Dedifferentiated amniotic fluid mesenchymal stem cell (primary cell): Measurements from ENCODE around the gene SOS1.

Experiments used
- DNase-seq: peaks from one replicate; pipeline ENCODE4 v3.0.0-alpha.2; 2016; ENCODE audit errors: extremely low spot score

SOS1 gene

DNA sequence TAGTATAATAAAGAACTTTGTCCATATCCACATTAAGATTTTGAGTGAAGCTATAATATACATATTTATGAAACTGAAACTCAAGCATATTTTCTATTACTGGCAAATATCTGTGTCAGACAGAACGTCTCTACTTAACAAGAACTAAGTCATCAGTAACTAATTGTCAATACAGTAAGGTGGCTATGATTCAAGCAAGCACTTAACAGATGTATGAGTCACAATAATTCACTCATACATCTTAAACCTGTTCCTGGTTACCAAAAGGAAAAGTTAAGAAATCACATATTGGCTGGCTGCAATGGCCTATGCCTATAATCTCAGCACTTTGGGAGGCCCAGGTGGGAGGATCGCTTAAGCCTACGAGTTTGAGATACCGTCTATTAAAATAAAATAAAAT lies 96.0 kb downstream of the SOS1 start:
- DNase-seq: no peak

DNA sequence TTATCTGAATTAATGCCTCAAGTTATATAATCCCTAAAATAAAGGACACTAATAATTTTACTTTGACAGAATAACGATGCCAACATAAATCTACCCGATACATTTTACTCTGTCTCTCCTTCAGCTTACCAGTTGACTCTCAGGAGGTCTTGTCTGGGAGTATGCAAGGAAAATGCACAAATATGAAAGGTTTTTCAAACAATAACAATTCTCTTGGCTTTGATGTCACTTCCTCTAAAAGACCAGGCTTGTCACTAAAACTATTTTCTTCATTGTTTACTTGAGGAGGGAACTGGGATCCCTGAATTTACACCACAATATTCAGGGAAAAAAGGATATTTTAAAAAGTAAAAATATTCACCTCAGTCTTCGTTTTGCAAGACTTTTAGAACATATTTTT lies 97.2 kb downstream of the SOS1 start:
- DNase-seq: no peak

DNA sequence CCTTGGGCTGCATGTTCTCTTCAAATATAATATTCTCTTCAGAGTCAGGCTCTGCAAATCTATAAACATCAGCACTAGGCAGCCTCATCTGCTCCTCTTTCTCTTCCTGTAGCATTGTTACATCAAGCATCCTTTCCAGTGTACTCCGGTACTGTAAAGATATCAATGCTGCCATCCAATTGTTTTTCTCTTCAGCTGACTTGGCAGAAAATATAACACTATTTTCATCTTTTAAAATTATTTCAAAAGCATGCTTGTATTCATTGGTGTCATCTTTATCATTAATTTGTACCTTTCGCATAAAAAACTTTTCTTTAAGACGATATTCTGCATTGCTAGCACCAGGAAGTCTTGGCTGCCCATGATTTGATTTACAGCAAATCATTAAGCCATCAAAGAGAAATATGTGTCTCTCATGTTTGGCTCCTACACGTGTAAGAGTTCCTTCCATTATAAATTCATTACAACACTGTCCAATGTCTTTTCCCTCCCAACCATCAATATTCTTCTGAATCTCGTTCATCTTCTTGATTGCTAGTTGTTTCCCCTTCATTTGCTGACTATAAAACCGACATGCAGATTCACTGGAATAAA lies 98.1 kb downstream of the SOS1 start:
- no peak for DNase-seq

DNA sequence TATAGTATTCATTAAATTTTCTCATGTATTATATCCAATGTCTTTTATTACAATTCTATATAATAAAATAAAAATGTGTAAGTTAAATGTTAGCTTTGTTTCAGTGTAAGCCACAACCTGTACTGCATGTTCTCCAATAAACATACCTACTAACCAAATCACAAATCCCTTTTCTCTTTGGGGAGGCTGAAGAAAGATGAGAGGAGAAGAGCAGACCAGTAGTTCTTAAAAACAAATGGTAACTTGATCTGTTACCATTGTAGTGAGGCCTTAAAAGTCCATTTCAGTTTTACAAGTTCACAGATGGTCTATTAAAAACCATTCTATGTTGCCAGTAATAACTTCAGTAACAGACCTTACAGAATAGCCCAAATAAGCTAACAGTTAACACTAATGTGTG lies 100.5 kb downstream of the SOS1 start:
- DNase-seq: no peak

DNA sequence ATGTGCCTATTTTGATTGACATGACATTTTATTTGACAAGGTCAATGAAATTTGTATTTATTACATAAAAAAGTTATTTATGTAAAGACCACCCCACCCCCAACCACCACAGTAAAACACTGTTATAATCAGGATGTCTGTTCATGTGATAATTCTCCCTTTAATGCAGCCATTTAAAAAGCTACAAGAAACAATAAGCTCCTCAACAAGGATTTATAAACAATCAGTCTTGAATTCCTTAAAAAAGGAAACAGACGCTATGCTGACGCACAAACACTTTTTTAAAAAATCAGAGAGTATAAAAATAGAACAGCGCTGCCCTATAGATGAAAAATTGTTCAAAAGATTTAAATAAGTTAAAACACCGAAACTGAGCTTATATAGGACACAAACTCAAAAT lies 102.2 kb downstream of the SOS1 start:
- no peak for DNase-seq

DNA sequence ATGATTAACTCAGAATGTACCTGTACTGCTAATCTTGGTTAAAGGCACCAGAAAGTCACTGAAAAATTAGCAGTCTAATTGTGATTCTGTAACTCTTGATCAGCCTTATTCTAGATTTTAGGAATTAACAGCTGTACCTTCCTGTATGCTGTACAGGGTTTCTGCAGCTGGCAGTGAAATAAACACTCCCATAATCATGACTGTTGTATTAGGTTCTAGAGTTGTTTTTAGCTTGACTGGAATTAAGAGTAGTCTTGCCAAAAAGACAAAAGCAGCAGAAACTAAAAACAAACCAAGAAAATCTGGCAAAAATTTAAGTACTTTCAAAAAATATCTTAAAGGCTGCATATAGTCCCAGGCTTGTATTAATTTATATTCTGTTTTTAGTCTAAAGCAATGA lies 103.5 kb downstream of the SOS1 start:
- no peak for DNase-seq

DNA sequence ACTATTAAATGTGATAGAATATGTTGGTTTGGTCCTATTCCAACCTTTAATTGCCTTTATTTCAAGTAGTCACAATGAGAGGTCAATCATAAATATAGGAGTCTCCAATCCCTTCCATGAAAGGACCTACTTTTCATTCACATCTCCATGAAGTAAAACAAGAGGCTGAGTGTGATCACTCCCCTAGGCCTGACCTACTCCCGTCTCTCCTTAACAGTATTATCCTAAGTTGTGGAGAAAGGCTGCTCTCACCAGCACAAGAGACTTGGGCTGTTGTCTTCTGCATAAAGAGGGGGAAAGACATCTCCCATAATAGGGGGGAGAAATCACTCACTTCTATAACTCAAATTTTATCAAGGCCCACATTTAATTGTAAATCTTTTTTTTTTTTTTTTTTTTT lies 105.4 kb downstream of the SOS1 start:
- no peak for DNase-seq

DNA sequence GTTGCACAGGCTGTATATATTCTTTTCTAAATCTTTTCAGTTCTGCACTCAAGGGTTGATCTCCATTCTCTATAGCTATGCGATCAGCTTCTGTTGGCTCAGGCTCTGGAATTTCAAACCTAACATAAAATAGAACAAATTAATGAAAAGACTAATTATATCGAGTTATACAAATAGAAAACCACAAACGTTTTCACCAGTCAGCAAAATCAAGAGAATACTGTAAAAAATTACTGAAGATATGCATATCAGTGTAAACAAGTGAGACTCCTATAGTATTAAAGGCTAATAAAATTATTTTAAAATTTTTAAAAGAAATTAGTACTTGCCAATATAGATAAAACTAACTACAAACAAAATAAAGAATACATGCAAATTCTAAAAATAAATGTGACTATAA lies 107.0 kb downstream of the SOS1 start:
- DNase-seq: no peak

DNA sequence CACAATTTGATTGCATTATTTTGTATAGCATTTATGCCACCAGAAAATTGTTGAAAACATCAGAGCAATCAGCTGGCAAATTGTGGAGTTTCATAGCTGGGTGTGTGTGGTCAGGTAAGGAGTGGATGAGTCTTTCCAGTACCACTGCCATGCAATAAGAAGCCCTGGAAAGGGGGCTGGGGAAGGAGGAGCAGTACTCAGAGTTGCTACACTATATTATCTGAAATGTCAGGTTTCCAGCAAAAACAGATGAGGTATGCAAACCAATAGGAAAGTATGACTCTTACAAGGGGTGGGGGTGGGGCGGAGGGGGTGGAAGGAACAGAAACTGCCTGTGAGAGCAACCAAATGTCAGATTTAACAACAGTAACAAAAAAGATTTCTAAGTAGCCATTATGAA lies 112.2 kb downstream of the SOS1 start:
- no peak for DNase-seq

DNA sequence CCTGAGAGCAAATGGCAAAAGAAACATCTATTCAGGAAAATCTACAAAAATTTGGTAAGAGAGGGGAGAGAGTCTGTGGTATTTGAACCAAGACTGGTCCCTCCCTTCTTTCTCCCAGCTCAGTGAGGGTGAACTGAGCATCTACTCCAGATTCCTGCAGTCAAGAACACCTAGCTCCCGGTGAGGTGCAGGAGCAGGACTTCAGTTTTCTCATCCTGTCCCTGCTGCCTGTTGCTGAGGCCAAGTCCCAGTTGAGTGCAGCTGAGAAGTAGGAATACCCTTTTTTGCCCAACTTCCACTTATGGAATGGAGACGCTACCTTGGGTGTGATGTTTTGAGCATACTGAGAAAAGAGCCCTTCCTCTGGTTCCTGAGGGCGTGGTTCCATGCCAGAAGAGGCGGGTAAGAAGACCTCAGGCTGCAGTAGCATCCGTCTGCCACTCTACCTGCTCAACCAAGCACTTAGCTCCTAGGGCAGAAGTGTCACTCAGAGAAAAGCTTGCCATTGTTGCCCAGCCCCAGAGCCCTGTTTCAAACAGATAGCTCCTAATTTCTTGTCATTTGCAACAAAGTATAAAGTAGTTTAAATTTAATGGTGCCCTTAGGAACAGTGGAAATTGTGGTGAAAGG lies 112.9 kb downstream of the SOS1 start:
- DNase-seq: no peak

DNA sequence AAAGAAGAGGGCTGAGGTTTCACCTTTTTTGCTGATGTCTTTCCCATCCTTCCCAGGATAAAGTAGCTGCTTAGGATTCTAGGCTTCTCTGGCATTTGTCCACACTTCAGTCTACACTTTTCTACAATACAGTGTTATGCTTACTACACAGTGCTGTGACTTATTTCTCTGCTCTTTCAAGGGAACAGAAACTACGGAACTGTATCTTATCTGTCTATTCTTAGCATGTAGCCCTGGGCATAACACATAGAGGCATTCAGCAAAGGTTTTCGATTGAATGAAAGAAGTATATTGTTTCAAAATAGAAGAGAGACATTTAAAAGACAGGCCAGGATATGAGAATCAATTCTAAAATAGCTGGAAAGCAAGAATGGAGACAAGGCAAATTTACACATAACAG lies 120.3 kb downstream of the SOS1 start:
- DNase-seq: no peak

DNA sequence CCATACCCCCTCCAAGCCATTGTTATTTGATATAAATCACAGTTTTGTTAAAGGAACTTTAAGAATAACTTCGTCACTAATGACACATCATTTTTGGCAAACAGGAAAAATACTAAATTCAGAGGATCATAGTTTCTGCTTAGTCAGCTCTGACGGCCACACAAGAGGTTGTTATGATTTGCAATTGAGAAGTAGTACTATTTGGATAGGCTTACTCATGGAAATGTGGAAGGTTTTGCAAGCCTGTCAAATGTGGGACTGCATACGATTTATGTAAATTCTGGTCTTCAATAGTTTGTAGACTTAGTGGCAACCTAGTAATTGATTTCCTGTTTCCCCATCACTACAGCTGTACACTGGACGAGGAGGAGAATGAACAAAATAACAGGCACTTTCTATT lies 123.1 kb downstream of the SOS1 start:
- DNase-seq: peak; percentile 91

DNA sequence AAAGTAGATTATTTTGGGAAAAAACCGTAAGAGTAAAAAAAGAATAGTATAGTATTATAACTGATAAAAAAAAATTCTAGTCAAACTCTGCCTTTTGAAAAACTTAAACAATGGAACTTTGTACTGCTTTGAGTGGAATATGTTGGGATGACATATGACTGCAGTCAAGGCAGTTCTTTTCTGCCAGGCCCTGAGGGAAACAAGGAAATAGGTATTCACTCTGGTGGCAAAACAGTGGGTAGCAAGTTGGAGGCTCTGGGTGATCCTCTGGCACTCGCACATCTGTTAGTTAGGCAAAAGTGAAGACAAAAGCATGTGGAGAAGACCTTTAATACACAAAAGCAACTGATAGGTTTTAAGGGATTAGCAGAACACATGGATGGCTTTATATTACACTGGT lies 129.0 kb downstream of the SOS1 start:
- DNase-seq: no peak

DNA sequence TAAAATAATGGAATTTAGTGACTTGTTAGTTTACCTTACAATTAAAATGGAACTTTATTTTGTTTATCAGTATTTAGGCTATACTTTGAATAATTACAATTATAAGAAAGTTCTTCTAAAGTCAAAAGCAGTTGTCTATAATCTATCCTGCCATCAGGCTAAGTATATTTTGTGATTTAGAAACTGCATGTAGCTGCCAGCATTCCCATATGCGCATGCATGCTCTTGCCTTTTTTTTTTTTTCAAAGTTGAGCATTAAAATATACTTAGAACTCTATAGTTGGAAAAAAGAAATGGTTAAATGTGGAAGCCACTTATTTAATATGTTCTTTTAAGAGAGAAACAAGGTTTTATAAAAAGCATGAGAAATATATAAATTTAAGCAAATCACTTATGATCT lies 132.1 kb downstream of the SOS1 start:
- no peak for DNase-seq

DNA sequence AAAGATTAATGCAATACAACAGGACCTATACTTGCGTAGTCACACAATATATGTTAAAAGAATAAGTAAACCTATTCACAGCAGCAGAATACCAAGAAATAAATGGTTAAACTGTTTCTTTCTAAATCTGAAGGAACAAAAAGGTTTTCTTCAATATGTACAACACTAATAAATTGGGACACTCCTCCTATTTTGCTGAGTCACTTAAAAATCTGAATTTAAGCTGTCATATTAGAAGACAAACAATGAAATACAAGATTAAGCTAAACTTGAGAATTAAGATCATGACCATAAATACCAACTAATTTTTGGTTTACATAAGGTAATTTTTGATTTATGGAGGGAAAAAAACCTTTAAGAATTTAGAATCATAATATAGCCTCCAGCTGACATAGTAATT lies 138.4 kb downstream of the SOS1 start:
- DNase-seq: no peak

DNA sequence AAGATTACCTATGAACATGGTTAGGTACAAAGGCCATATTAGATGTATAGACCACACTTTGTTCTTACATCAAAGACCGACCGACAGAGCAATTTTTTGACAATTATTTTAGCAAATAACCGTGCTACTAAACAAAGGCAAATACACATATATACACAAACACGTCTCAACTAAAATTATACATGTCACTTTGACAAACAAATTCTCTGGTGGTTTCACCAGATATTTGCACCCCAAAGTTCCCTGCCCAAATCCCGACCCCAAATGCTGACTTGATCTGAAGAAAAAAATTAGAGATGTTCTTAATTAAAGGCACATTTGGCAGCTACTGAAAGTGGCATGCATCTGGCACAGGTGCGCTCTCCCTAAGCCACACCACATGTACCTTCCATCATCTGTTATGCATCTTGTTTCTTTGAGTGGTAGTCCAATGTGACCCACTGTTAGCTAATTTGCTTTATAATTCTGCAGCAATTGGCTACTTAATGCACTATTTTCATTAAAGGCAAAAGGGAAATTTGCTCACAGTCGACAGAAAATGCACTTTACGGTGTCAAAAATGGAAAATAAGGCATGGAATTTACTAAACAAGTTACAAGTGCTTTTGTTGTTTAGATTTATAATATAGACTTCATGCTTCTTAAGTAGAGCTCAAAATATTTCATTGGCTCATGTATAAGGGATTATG lies 139.0 kb downstream of the SOS1 start:
- no peak for DNase-seq

DNA sequence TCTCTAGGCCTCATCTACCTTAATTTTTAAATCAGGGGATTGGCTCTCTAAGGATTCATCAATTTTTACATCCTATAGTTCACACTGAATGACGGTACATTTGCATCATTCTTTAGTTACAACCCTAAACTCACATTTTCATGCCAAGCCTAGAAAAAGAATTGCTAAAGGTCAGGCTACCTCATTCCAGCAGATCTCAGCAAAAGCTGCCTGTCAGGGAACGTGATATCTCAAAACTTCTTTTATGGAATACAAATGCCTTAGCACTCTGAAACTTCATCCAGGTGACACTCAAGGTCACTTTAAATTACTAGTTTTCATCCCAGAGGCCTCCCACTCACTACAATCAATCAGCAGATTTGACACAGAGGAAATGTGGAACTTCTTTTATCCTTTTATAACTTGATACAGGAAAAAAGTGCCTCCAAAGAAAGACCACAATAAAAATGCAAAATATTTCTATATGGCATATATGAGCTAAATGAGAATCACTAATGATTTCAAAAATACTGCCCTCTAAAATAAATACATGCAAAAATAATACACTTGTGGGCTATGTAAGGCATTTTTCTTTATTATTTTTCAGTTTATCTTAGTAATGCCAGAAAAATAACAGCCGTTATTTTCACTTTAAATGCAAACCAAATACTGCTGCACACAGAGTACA lies 139.7 kb downstream of the SOS1 start:
- DNase-seq: no peak

DNA sequence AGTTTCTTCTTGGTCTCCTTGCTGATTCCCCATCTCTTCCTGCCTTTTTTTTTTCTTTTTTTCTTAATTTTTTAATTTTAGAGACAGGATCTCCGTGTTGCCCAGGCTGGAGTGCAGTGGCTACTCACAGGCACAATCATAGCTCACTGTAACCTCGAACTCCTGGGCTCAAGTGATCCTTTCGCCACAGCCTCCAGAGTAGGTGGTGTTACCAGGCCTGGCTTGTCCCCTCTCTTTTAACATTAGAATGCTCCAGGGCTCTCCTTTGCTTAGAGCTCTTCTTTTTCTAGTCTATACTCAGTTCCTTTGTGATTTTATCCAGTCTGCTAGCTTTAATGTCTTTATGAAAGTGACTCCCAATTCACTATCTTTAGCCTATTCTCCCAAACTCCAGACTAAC lies 141.9 kb downstream of the SOS1 start:
- DNase-seq: no peak

DNA sequence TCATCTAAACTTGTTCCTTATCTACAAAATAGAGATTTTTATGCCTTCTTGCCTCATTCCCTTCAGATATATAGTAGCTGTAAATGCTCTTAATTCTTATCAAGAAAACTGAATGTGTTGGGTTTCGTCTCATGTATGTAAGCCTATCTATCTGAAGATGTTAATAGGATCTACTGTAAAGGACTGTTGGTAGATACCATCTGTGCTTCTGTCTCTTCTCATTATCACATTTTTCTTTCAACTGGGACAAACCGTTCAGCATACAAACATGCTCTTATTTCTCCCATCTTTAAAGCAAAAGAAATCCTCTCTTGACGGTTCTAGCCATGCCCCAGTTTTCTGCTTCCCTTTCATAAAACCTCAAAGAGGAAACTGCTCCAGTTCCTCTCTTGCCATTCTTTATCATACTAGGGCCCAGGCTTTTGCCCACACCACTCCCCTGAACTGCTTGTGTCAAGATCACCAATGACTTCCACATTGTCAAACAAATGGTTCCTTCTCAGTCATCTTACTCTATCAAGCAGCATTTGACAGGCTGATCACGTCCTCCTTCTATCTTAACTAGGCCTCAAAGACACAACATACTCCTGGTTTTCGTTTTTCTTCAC lies 142.5 kb downstream of the SOS1 start:
- no peak for DNase-seq

DNA sequence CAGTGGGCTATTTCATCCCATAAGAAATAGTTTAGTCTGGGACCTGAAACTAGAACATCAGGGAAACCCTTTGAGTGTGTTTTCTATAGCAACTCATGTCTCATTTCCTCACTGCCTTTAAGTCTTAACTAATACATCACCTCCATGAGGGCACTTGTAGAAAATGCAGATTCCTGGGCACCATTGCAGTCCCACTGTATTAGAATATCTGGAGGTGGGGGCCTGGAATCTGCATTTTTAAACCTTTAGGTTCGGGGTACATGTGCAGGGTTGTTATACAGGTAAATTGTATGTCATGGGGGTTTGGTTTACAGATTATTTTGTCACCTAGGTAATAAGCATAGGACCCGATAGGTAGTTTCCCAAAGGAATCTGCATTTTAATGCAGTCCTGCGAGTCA lies 143.8 kb downstream of the SOS1 start:
- no peak for DNase-seq

DNA sequence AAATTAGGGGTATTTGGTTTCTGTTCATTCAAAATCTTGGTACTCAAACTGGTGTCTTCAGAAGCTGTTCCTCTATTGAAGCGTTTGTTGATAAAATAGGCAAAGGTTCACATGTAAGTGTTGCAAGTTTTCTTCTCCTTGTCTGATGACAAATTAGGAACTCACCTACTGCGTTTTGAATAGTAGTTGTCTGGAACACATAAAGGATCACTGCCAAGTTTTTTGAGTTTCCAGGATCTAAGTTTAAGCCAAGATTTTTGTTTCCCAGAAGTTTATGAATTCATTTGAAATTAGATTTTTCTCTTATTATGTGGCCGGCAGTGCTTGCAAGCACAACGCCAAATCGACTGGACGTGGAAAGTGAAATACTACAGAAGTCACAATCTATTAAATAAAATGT lies 145.8 kb downstream of the SOS1 start:
- no peak for DNase-seq

DNA sequence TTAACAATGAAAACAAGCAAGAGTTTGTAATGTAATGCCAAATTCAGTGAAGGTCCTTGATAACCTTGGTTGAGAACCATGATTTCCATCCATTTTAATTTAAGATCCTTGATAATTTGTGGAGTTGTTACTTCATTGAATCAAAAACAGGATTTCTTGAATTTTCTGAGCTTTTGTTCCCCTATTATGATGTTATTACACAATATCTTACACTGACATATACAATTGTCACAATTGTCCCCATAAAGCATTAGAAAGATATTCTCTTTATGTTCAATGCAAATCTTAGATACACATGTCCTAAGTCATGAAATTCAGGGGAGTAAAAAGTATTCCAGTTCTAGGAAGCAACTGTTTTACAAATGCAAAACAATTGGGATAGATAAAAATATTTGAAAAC lies 147.6 kb downstream of the SOS1 start:
- no peak for DNase-seq

DNA sequence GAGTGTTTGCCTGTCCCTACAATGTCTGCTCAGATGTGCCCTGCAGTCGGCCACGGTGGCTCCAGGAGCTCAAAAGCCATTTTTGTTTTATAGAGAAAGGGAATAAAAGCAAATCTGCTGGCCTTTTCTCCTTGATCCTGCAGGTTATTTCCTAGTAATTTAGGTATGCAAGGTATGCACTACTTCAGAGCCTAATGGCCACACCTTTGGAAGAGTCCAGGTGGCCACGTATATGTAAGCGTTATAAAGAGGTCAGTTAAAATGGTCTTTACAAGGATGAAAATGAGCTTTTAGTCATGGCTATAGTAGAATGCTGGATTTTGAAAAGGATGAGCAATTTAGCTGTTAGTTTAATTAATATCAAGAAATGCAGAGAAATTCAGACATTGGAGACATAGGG lies 149.5 kb downstream of the SOS1 start:
- DNase-seq: no peak
